Neuronal stem cell (in vitro differentiated cells): ENCODE data around the gene GMDS.

Source experiments
- DNase-seq: peaks from one replicate; pipeline ENCODE4 v3.0.0-alpha.2; 2013; ENCODE audit warnings: low spot score
- H2AFZ ChIP-seq: one replicate; pipeline ENCODE4 v1.6.1; 2013; ENCODE audit warnings: mild to moderate bottlenecking, low read length, inconsistent platforms
- H2AK5ac ChIP-seq: 2 replicates; pipeline ENCODE4 v1.6.1; 2013; ENCODE audit warnings: low read depth, mild to moderate bottlenecking, inconsistent platforms, low read length, moderate library complexity, mixed read lengths
- H2BK120ac ChIP-seq: 2 replicates; pipeline ENCODE4 v1.6.1; 2013; ENCODE audit warnings: low read depth, mild to moderate bottlenecking, inconsistent platforms, low read length, moderate library complexity, mixed read lengths
- H2BK12ac ChIP-seq: one replicate; pipeline ENCODE4 v1.6.1; 2013; ENCODE audit warnings: low read length, inconsistent platforms
- H2BK15ac ChIP-seq: 2 replicates; pipeline ENCODE4 v1.6.1; 2013; ENCODE audit warnings: mild to moderate bottlenecking, low read length, inconsistent platforms, mixed read lengths
- H2BK5ac ChIP-seq: one replicate; pipeline ENCODE4 v1.6.1; 2013; ENCODE audit warnings: inconsistent platforms, mild to moderate bottlenecking, low read length, moderate library complexity
- H3K14ac ChIP-seq: one replicate; pipeline ENCODE4 v1.6.1; 2013; ENCODE audit warnings: low read length, inconsistent platforms
- H3K18ac ChIP-seq: 2 replicates; pipeline ENCODE4 v1.6.1; 2013; ENCODE audit warnings: low read length, inconsistent platforms
- H3K23ac ChIP-seq: 2 replicates; pipeline ENCODE4 v1.6.1; 2013; ENCODE audit warnings: low read depth, mild to moderate bottlenecking, mixed read lengths, low read length, inconsistent platforms; ENCODE audit not compliant: poor library complexity
- H3K27ac ChIP-seq: replicated peaks from 3 replicates; pipeline ENCODE4 v1.5.1; 2013; ENCODE audit warnings: low read length, inconsistent platforms
- H3K27me3 ChIP-seq, 3 experiments: 2 replicates each; pipeline ENCODE4 v1.6.1; 2013; ENCODE audit warnings: low read length in 3 of 3, mild to moderate bottlenecking in 2 of 3, inconsistent platforms in 1 of 3, low read depth in 1 of 3, mixed read lengths in 1 of 3, moderate library complexity in 1 of 3; ENCODE audit not compliant: control insufficient read depth in 3 of 3, insufficient read depth in 3 of 3
- H3K36me3 ChIP-seq, 2 donors: replicated peaks in 1 of 2; 2 replicates each; pipeline ENCODE4 v1.6.1; 2013; ENCODE audit warnings: low read length in 2 of 2; ENCODE audit not compliant: control insufficient read depth in 2 of 2, insufficient read depth in 2 of 2
- H3K4ac ChIP-seq: 2 replicates; pipeline ENCODE4 v1.6.1; 2013; ENCODE audit warnings: inconsistent platforms, mild to moderate bottlenecking, low read length, moderate library complexity
- H3K4me1 ChIP-seq, 2 donors: 1 replicate in 1 of 2; 2 replicates in 1 of 2; pipeline ENCODE4 v1.6.1; 2013; ENCODE audit warnings: low read length in 2 of 2, low read depth in 1 of 2; ENCODE audit not compliant: control insufficient read depth in 2 of 2, insufficient read depth in 1 of 2
- H3K4me2 ChIP-seq: one replicate; pipeline ENCODE4 v1.6.1; 2013; ENCODE audit warnings: mild to moderate bottlenecking, low read length, inconsistent platforms; ENCODE audit not compliant: insufficient read depth, poor library complexity, severe bottlenecking
- H3K4me3 ChIP-seq, 2 donors: 2 replicates each; pipeline ENCODE4 v1.5.1; 2013; ENCODE audit warnings: low read length in 2 of 2, mild to moderate bottlenecking in 2 of 2, inconsistent platforms in 1 of 2, moderate library complexity in 1 of 2
- H3K79me1 ChIP-seq: one replicate; pipeline ENCODE4 v1.6.1; 2013; ENCODE audit warnings: low read depth, mild to moderate bottlenecking, inconsistent platforms, low read length, moderate library complexity
- H3K9ac ChIP-seq: one replicate; pipeline ENCODE4 v1.6.1; 2013; ENCODE audit warnings: mild to moderate bottlenecking, low read depth, low read length, inconsistent platforms; ENCODE audit not compliant: poor library complexity
- H3K9me3 ChIP-seq, 2 donors: replicated peaks in 1 of 2; 2 replicates each; pipeline versions ENCODE3 to v1.6.1; 2013; ENCODE audit warnings: low read length in 2 of 2, mild to moderate bottlenecking in 2 of 2, inconsistent platforms in 1 of 2, low read depth in 1 of 2, mixed read lengths in 1 of 2, moderate library complexity in 1 of 2; ENCODE audit not compliant: control insufficient read depth in 2 of 2, insufficient read depth in 1 of 2
- H4K8ac ChIP-seq: one replicate; pipeline ENCODE4 v1.6.1; 2013; ENCODE audit warnings: low read depth, mild to moderate bottlenecking, inconsistent platforms, low read length, moderate library complexity
- H4K91ac ChIP-seq: one replicate; pipeline ENCODE4 v1.6.1; 2013; ENCODE audit warnings: low read length, low read depth, mild to moderate bottlenecking, inconsistent platforms; ENCODE audit not compliant: poor library complexity
- WGBS, 2 donors: extraction: QIAGEN DNeasy Blood & Tissue Kit; methylation state at CpG; one replicate each; pipeline ENCODE4 v1.1.7; 2013; ENCODE audit warnings: missing lambda C conversion rate in 2 of 2, mixed read lengths in 1 of 2; ENCODE audit not compliant: insufficient read length in 2 of 2, insufficient replicate concordance in 1 of 2; ENCODE audit errors: extremely low coverage in 2 of 2; 5-methylcytosine and 5-hydroxymethylcytosine counted together

GMDS gene

DNA sequence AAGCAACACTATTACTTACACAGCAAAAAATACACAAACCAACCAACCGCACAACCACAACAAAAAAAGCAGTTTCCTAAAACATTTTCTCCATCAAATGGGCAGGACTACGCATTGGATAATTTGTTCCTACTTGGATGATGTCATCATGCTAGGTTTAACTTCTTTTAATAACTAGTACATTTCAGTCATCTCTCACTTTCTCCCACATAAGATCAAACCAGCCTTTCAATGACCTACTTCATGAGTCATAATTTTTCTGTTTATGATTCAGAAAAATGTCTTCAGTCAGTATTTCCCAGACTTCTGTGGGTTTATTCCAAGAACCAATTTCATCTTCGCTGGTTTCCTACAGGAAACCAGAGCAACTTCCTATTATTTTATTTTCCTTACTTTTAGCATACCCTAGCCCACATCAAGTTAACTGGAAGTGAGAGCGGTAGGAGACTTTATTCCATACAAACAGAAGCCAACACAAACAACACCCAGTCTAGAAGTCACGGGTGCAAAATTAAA lies 134.2 kb downstream of the GMDS start:
- Histone ChIP-seq H3K27me3 (no peaks in the 10 kb centered on the region), H3K4me2 (no peak overlapping the region), H4K8ac (no peak overlapping the region), H3K36me3 (no peaks in the 10 kb centered on the region), H3K9me3 (no peaks in the 10 kb centered on the region), H3K18ac (no peak overlapping the region), H2BK12ac (no peak overlapping the region), H3K27ac (no peak overlapping the region), H2BK5ac (no peak overlapping the region), H3K23ac (no peak overlapping the region), H2BK15ac (no peak overlapping the region), H4K91ac (no peak overlapping the region), H3K14ac (no peak overlapping the region), H3K9ac (no peak overlapping the region), H3K4ac (no peak overlapping the region), H3K79me1 (no peaks in the 10 kb centered on the region), H2BK120ac (no peak overlapping the region), H2AFZ (no peak overlapping the region), H2AK5ac (no peak overlapping the region), H3K4me1 (peaks cover 0 to 2% of the 10 kb centered on the region in 2 donors), H3K4me3 (no peak overlapping the region)
- WGBS, 2 donors = 100% methylated on average over 1 of the region's 5 CpGs; no CpG with 5 or more reads in 1 of the 2 donors
- DNase-seq = no peak

DNA sequence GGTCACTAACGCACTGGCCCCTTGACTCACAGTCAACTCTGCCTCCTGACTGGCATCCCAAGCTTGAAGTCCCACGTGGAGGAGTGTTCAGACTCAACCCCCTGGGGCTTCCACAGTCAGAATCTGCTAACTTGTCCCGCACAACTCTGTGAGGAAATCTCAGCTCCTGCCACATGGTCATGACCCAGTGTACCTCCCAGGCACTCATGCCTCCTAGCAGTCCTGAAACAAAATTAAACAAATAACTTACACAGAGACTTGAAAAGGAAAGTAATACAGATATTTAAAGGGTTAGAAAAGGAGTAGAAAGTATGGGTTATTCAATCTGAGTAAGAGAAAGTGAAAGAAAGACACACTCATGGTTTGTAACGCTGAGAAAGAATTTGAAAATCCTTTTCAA lies 134.9 kb downstream of the GMDS start:
- no peaks in the 10 kb centered on the region for H3K27me3 ChIP-seq
- H3K4me3 ChIP-seq = no peak overlapping the region
- no peak overlapping the region for H2BK12ac ChIP-seq
- no peak overlapping the region for H2AFZ ChIP-seq
- no peak overlapping the region for H3K9ac ChIP-seq
- no peaks in the 10 kb centered on the region for H3K36me3 ChIP-seq
- no peak overlapping the region for H2BK120ac ChIP-seq
- no peak overlapping the region for H2BK15ac ChIP-seq
- no peak for DNase-seq
- H3K4me1 ChIP-seq = peaks cover 0 to 2% of the 10 kb centered on the region in 2 donors
- no peak overlapping the region for H2BK5ac ChIP-seq
- no peak overlapping the region for H3K4ac ChIP-seq
- no peak overlapping the region for H4K91ac ChIP-seq
- no peak overlapping the region for H2AK5ac ChIP-seq
- WGBS, 2 donors = no CpG with 5 or more reads among the region's 4 CpGs
- H3K18ac ChIP-seq = no peak overlapping the region
- H3K14ac ChIP-seq = no peak overlapping the region
- H3K27ac ChIP-seq = no peak overlapping the region
- no peak overlapping the region for H3K23ac ChIP-seq
- H3K4me2 ChIP-seq = no peak overlapping the region
- H3K79me1 ChIP-seq = no peaks in the 10 kb centered on the region
- H4K8ac ChIP-seq = no peak overlapping the region
- H3K9me3 ChIP-seq = no peaks in the 10 kb centered on the region

GRCh38 chr6:2109796-2110195 lies 135.6 kb downstream of the GMDS start:
- no peak for DNase-seq
- H4K91ac ChIP-seq = no peak overlapping the region
- no CpG with 5 or more reads among the region's 5 CpGs for WGBS, 2 donors

DNA sequence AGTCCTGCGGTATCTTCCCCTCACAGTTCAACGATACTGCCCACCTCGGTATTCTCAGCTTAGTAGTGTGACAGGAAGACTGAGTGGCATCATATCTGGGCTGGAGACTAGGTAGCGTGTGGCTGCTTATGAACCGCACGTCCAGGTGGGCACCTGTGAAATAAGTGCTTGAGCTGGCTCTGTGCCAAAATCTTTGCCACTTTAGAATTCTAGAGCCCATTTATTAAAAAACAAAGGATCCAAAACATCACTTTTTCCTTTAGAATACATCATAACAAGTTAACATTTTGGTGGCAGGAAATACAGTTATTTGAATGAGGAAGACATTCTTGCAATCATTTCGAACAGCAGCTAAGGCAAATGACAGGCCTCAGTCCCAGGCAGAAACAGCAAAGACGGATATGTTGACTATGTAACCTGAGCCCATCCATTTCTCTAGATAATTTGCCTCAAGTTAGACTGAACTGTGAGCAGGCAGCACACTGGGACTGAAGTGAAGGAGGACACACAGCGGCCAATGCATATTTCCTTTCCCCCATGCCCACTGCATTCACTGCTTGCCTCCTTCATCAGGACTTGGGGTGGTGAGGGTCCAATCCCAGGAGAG lies 136.6 kb downstream of the GMDS start:
- Histone ChIP-seq H3K4me3 (no peak overlapping the region), H3K36me3 (no peaks in the 10 kb centered on the region), H3K79me1 (no peaks in the 10 kb centered on the region), H2BK12ac (no peak overlapping the region), H4K8ac (no peak overlapping the region), H3K23ac (no peak overlapping the region), H3K27me3 (no peaks in the 10 kb centered on the region), H3K18ac (no peak overlapping the region), H3K4me2 (no peak overlapping the region), H3K14ac (no peak overlapping the region), H2BK15ac (no peak overlapping the region), H3K27ac (no peak overlapping the region), H2AFZ (no peak overlapping the region), H2BK5ac (no peak overlapping the region), H3K4ac (no peak overlapping the region), H2BK120ac (no peak overlapping the region), H3K4me1 (peaks cover 2 to 4% of the 10 kb centered on the region in 2 donors), H2AK5ac (no peak overlapping the region), H3K9me3 (no peaks in the 10 kb centered on the region), H3K9ac (no peak overlapping the region), H4K91ac (no peak overlapping the region)
- no peak for DNase-seq
- WGBS, 2 donors = no CpG with 5 or more reads among the region's 9 CpGs

More at GRCh38 chr6:2109796-2110195, 135.6 kb downstream of the GMDS start:
- no peak overlapping the region for H2BK5ac ChIP-seq
- H3K4me3 ChIP-seq = no peak overlapping the region
- no peak overlapping the region for H2BK15ac ChIP-seq
- no peak overlapping the region for H3K18ac ChIP-seq
- no peaks in the 10 kb centered on the region for H3K9me3 ChIP-seq
- no peak overlapping the region for H3K9ac ChIP-seq
- no peak overlapping the region for H3K4me2 ChIP-seq
- H3K23ac ChIP-seq = no peak overlapping the region
- H2BK12ac ChIP-seq = no peak overlapping the region
- H3K4me1 ChIP-seq = peaks cover 0 to 2% of the 10 kb centered on the region in 2 donors
- H3K79me1 ChIP-seq = no peaks in the 10 kb centered on the region
- H4K8ac ChIP-seq = no peak overlapping the region
- H2BK120ac ChIP-seq = no peak overlapping the region
- H2AFZ ChIP-seq = no peak overlapping the region
- no peak overlapping the region for H3K27ac ChIP-seq
- H3K14ac ChIP-seq = no peak overlapping the region
- H3K27me3 ChIP-seq = no peaks in the 10 kb centered on the region
- no peaks in the 10 kb centered on the region for H3K36me3 ChIP-seq
- H3K4ac ChIP-seq = no peak overlapping the region
- no peak overlapping the region for H2AK5ac ChIP-seq
